ENCODE results near the gene TAC4. TPM values are rescaled to one million over a fixed set of nuclear protein-coding genes. Genes with fewer than 3 reads are reported as not detected.

Gene TAC4
- total and polyA plus RNA-seq, 4 experiments from 2014 or later: not detected

GRCh38 chr17:49793309-49793708, 54.6 kb downstream of the TAC4 start:
- Histone ChIP-seq H3K4me3 (ENCODE audit: low read length in 2 of 2) (no peak overlapping the region), H3K9me3 (ENCODE audit: control insufficient read depth in 1 of 2, low read length in 2 of 2) (no peaks in the 10 kb centered on the region), H3K4me1 (ENCODE audit: insufficient read depth, low read length) (peaks cover 66% of the 10 kb centered on the region), H3K36me3 (ENCODE audit: insufficient read depth, low read length) (peaks cover 48% of the 10 kb centered on the region), H3K27me3 (ENCODE audit: insufficient read depth, low read length) (no peaks in the 10 kb centered on the region), H3K27ac (ENCODE audit: low read depth, low read length) (no peak overlapping the region)
- Mint-ChIP-seq H3K36me3 (peaks cover 43 to 91% of the 10 kb centered on the region in 2 donors), H3K4me1 (peaks cover 49 to 85% (median 65%) of the 10 kb centered on the region in 4 donors), H3K27me3 (no peaks in the 10 kb centered on the region), H3K27ac (no peak overlapping the region), H3K4me3 (peak overlapping the region in 2 of 8 donors; percentile 44 to 54), H3K9me3 (no peaks in the 10 kb centered on the region)
- CTCF ChIA-PET (ENCODE audit: partially characterized antibody): interaction anchor here (1.3 to 1.8 kb wide), 2 partner anchors 58 to 85 kb away, joined by 6 to 7 read pairs; partner anchors contain the start of gene SLC35B1
- DNase-seq: no peak
- intact Hi-C loops (cut with micrococcal nuclease): no loop called here
- POLR2A ChIA-PET (ENCODE audit: partially characterized antibody): interaction anchor here (0.6 to 1.8 kb wide), 2 partner anchors 51 to 53 kb away, joined by 3 to 8 read pairs; no protein-coding TSS in a partner anchor

GRCh38 chr17:49789243-49789578, 58.7 kb downstream of the TAC4 start:
- no peak for DNase-seq
- POLR2A ChIA-PET (ENCODE audit: partially characterized antibody): interaction anchor here (0.7 to 6.5 kb wide), 14 partner anchors 9 to 930 kb away, joined by 3 to 81 read pairs (median 12); partner anchors contain the start of genes FAM117A, LUC7L3, SLC35B1 and SPOP
- Histone ChIP-seq H3K27me3 (ENCODE audit: insufficient read depth, low read length) (no peaks in the 10 kb centered on the region), H3K9me3 (ENCODE audit: control insufficient read depth in 1 of 2, low read length in 2 of 2) (no peaks in the 10 kb centered on the region), H3K4me1 (ENCODE audit: insufficient read depth, low read length) (peaks cover 59% of the 10 kb centered on the region), H3K27ac (ENCODE audit: low read depth, low read length) (peak overlapping the region; percentile 99), H3K4me3 (ENCODE audit: low read length in 2 of 2) (peak overlapping the region; percentile 33 to 96), H3K36me3 (ENCODE audit: insufficient read depth, low read length) (peaks cover 23% of the 10 kb centered on the region)
- Mint-ChIP-seq H3K36me3 (peaks cover 20 to 58% of the 10 kb centered on the region in 2 donors), H3K9me3 (no peaks in the 10 kb centered on the region), H3K4me1 (peaks cover 42 to 70% (median 57%) of the 10 kb centered on the region in 4 donors), H3K27ac (peak overlapping the region; percentile 91 to 100 (median 98)), H3K4me3 (peak overlapping the region; percentile 93 to 99 (median 96)), H3K27me3 (no peaks in the 10 kb centered on the region)
- CTCF ChIA-PET (ENCODE audit: partially characterized antibody): interaction anchor here (1.3 to 1.5 kb wide), 2 partner anchors 25 to 222 kb away, joined by 3 to 4 read pairs; partner anchors contain the start of gene FAM117A
- intact Hi-C loops (cut with micrococcal nuclease): loop anchor here (1.0 to 10.0 kb wide), 5 partner anchors 29 to 306 kb away; partner anchors contain the start of genes PDK2 and SPOP

- H3K27me3 ChIP-seq (ENCODE audit: insufficient read depth, low read length): no peaks in the 10 kb centered on the region
- POLR2A ChIA-PET (ENCODE audit: partially characterized antibody): interaction anchor here (0.7 to 6.5 kb wide), 21 partner anchors 10 to 931 kb away, joined by 3 to 81 read pairs (median 6); partner anchors contain the start of genes FAM117A, LUC7L3, SLC35B1 and SPOP
- peaks cover 18% of the 10 kb centered on the region for H3K36me3 ChIP-seq (ENCODE audit: insufficient read depth, low read length)
- peaks cover 54% of the 10 kb centered on the region for H3K4me1 ChIP-seq (ENCODE audit: insufficient read depth, low read length)
- H3K27ac ChIP-seq (ENCODE audit: low read depth, low read length): peak within 1 kb of the TSS; percentile 99
- DNase-seq: peak; percentile 98 to 99 (median 99)
- intact Hi-C loops (cut with micrococcal nuclease): loop anchor here (1.0 to 10.0 kb wide), 11 partner anchors 24 to 596 kb away; partner anchors contain the start of genes FAM117A, PDK2, PHB1 and SPOP
- H3K9me3 Mint-ChIP-seq: no peaks in the 10 kb centered on the region
- peak within 1 kb of the TSS; percentile 93 to 99 (median 96) for H3K4me3 Mint-ChIP-seq
- H3K4me3 ChIP-seq (ENCODE audit: low read length in 2 of 2): peak within 1 kb of the TSS; percentile 92 to 96
- peak within 1 kb of the TSS; percentile 91 to 100 (median 98) for H3K27ac Mint-ChIP-seq
- no peaks in the 10 kb centered on the region for H3K27me3 Mint-ChIP-seq
- peaks cover 38 to 65% (median 53%) of the 10 kb centered on the region in 4 donors for H3K4me1 Mint-ChIP-seq
- H3K9me3 ChIP-seq (ENCODE audit: control insufficient read depth in 1 of 2, low read length in 2 of 2): no peaks in the 10 kb centered on the region
- H3K36me3 Mint-ChIP-seq: peaks cover 20 to 53% of the 10 kb centered on the region in 2 donors
- CTCF ChIA-PET (ENCODE audit: partially characterized antibody): interaction anchor here (0.6 to 2.6 kb wide), 8 partner anchors 10 to 231 kb away, joined by 3 to 15 read pairs (median 4); partner anchors contain the start of genes FAM117A and SLC35B1
Observed at GRCh38 chr17:49788478-49789242, 59.2 kb downstream of the TAC4 start, which contains the start of gene KAT7. Gene KAT7 (plus strand): TSS chr17:49788681. CDS start chr17:49788835, 154 bp downstream.

Other genes with a start within 250 kb of the TAC4 start
- gene SPOP, start 170.0 kb downstream of the TAC4 start, total RNA-seq: 10 to 100 TPM; 83.1 to 86.1 TPM
- gene SPOP, start 170.0 kb downstream of the TAC4 start, polyA plus RNA-seq: 100 to 1,000 TPM; 111 to 126 TPM
- 10 to 100 TPM; 48.4 to 52.1 TPM for gene SLC35B1, start 140.1 kb downstream of the TAC4 start, total RNA-seq
- gene SLC35B1, start 140.1 kb downstream of the TAC4 start, polyA plus RNA-seq: 10 to 100 TPM; 30.8 to 38.9 TPM
- 100 to 1,000 TPM in 1 of 2 experiments, 10 to 100 TPM in 1; 95.1 to 102 TPM for gene FAM117A, start 83.9 kb downstream of the TAC4 start, total RNA-seq
- gene FAM117A, start 83.9 kb downstream of the TAC4 start, polyA plus RNA-seq: 10 to 100 TPM; 61.2 to 73.4 TPM
- 100 to 1,000 TPM; 115 to 120 TPM for gene KAT7, start 59.4 kb downstream of the TAC4 start, total RNA-seq
- 10 to 100 TPM; 37.6 to 55.3 TPM for gene KAT7, start 59.4 kb downstream of the TAC4 start, polyA plus RNA-seq
- gene DLX4, start 121.1 kb upstream of the TAC4 start, total RNA-seq: 1 to 10 TPM in 1 of 2 experiments, under 1 TPM in 1; 0.70 to 1.2 TPM
- under 1 TPM; 0.22 to 0.33 TPM for gene DLX4, start 121.1 kb upstream of the TAC4 start, polyA plus RNA-seq
- not detected for gene DLX3, start 147.2 kb upstream of the TAC4 start, total RNA-seq
- not detected for gene DLX3, start 147.2 kb upstream of the TAC4 start, polyA plus RNA-seq
- gene ITGA3, start 208.0 kb upstream of the TAC4 start, total RNA-seq: 10 to 100 TPM; 13.9 to 16.3 TPM
- 1 to 10 TPM; 1.6 to 4.8 TPM for gene ITGA3, start 208.0 kb upstream of the TAC4 start, polyA plus RNA-seq
- gene PDK2, start 247.3 kb upstream of the TAC4 start, total RNA-seq: 10 to 100 TPM; 39.1 to 40.6 TPM
- gene PDK2, start 247.3 kb upstream of the TAC4 start, polyA plus RNA-seq: 10 to 100 TPM; 34.5 to 36.5 TPM

Data from CD4-positive, alpha-beta memory T cell (primary cell).